ENCODE data around the gene MTRF1.
A peak's percentile ranks its signal among the peaks of the same experiment; 100 is the strongest.

The MTRF1 gene

GRCh38 chr13:41263261-41263971, at the start of gene MTRF1:
Gene MTRF1, minus strand, starts transcription at chr13:41263576. Its CDS starts 2,669 bp downstream, at chr13:41260907.
- peak; percentile 50 to 72 (median 57) for DNase-seq (ENCODE audit: low read depth in 2 of 3, low spot score in 2 of 3)

DNA sequence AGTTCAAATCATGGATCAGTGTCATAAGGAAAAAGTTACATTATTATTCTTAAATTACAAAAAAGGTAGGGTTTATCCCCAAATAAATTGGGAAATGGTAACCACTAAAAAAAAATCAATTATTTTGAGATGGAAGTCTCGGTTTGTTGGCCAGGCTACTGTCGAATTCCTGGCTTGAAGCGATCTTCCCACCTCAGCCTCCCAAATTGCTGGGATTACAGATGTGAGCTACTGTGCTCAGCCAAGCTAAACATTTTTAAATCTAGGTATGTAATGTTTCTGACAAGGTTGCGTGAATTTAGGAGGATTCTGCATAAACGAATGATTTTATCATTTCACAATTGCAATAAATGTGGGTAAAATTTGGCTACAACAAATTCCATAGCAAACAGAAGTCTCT, 49.7 kb upstream of the MTRF1 start:
- no peak for DNase-seq (ENCODE audit: low read depth in 2 of 3, low spot score in 2 of 3)

DNA sequence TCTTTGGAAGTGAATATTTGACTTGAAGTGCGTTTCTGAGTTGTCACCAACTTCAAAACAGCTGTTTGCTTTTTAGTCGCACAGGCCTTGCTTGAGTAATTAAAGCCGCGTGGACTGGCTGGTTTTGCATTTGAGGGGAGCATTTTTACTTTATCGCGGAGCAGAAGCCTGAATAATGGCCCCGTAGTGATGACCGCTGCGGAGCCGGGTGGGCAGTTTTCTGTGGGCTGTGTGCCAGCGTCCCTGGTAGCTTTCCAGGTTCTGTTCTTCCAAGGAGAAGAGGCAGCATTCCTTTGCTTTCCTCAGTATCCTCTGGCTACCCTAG, 48.8 kb upstream of the MTRF1 start:
- DNase-seq (ENCODE audit: low read depth in 2 of 3, low spot score in 2 of 3) = no peak

- DNase-seq (ENCODE audit: low read depth in 2 of 3, low spot score in 2 of 3) = peak; percentile 24 to 40 (median 27)
Observed at GRCh38 chr13:41311406-41312175, 48.2 kb upstream of the MTRF1 start.

DNA sequence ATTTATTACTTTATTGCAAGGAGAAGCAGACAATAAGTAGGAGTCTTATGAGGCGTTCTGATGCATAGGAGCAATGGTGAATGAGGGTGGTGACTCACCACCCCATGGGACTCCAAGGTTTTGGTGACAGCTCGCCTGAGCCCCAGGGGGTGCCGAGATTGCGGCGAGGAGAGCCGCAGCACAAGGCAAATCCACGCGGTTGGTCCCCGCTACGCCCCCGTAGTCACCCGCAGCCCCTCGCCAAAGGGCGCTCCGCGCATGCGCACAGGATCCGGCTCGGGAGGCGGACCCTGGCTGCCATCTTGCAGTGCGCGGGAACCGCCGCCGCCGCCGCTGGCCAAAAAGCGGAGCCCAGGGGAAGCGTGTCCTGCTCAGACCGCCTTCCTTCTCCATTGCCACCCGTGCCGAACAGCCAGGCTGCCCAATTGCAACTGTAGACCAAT, 47.6 kb upstream of the MTRF1 start, which contains the start of gene NAA16:
Gene NAA16, plus strand, starts transcription at position 305 of the 443 bp plus-strand sequence. CDS start 262 bp downstream, outside the sequence.
- DNase-seq (ENCODE audit: low read depth in 2 of 3, low spot score in 2 of 3) = peak; percentile 95 to 99 (median 96)

GRCh38 chr13:41307884-41308640, 44.7 kb upstream of the MTRF1 start:
- no peak for DNase-seq (ENCODE audit: low read depth in 2 of 3, low spot score in 2 of 3)

- DNase-seq (ENCODE audit: low read depth in 2 of 3, low spot score in 2 of 3) = no peak
Observed at GRCh38 chr13:41306271-41307145, 43.1 kb upstream of the MTRF1 start.

DNA sequence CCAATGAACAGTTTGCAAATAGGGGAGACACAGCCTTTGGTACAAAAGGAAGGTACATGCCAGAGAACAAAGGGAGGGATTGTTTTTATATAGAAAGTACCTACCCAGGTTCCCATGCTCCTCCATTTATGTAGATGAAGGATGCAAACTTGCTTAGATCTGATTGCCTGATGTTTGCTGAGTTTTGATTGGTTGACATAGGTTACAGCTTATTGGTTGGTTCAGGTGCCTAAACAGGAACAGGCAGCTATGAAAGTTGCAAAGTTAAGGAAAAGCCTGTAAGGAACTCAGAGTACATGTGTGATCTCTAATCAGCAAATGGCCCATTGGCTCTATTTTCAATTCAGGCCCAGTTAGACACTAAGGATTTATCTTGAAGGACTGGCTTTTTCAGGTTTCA, 41.2 kb upstream of the MTRF1 start:
- DNase-seq (ENCODE audit: low read depth in 2 of 3, low spot score in 2 of 3) = no peak

DNA sequence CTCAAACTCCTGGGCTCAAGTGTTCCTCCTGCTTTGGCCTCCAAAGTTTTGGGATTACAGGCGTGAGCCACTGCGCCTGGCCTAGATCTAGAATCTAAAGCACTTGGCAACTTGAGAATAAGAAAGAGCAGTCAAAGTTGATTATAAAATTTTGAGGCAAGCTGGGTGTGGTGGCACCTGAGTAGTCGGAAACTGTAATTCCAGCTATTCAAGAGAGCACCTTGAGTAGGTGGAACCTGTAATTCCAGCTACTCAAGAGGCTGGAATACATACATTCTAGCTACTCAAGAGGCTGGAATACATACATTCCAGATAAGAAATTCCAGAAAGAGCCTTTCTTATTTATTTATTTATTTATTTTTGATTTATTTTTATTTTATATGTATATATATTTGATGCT, 39.4 kb upstream of the MTRF1 start:
- no peak for DNase-seq (ENCODE audit: low read depth in 2 of 3, low spot score in 2 of 3)

- DNase-seq (ENCODE audit: low read depth in 2 of 3, low spot score in 2 of 3) = no peak
Observed at GRCh38 chr13:41299316-41300094, 36.1 kb upstream of the MTRF1 start.

GRCh38 chr13:41296879-41297646, 33.7 kb upstream of the MTRF1 start:
- no peak for DNase-seq (ENCODE audit: low read depth in 2 of 3, low spot score in 2 of 3)

DNA sequence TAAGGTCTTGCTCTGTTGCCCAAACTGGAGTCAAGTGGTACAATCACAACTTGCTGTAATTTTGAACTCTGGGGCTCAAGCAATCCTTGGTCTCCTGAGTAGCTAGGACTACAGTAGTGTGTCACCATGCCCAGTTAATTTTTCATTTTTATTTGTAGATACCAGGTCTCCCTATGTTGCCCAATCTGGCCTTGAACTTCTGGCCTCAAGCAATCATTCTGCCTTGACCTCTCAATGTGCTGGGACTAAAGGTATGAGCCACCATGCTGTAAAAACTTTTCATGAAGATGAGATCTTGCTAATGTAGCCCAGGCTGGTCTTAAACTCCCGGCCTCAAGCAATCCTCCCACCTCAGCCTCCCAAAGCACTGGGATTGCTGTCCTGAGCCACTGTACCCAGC, 32.6 kb upstream of the MTRF1 start:
- DNase-seq (ENCODE audit: low read depth in 2 of 3, low spot score in 2 of 3) = no peak

GRCh38 chr13:41294914-41295313, 31.5 kb upstream of the MTRF1 start:
- no peak for DNase-seq (ENCODE audit: low read depth in 2 of 3, low spot score in 2 of 3)

GRCh38 chr13:41293272-41293671, 29.9 kb upstream of the MTRF1 start:
- DNase-seq (ENCODE audit: low read depth in 2 of 3, low spot score in 2 of 3) = no peak

GRCh38 chr13:41291246-41291645, 27.9 kb upstream of the MTRF1 start:
- no peak for DNase-seq (ENCODE audit: low read depth in 2 of 3, low spot score in 2 of 3)

GRCh38 chr13:41289463-41289881, 26.1 kb upstream of the MTRF1 start:
- no peak for DNase-seq (ENCODE audit: low read depth in 2 of 3, low spot score in 2 of 3)

DNA sequence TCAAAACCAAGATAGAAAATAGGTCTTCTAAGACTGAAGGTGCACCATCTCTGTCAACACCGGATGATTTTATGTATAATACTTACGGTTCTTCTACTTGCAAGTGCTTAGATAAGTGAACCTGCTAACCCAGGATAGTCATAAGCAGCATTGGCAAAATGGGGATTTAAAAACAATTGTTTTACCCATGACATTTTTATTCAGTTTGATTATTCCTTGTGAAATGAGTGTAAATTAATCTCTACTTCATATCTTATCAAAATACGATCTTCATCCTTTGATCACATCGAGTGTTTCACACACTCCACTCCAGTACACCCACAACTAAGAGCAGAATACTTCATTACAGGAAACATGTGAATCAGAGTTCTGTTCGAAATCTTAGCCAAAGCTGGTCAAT, 23.0 kb upstream of the MTRF1 start:
- no peak for DNase-seq (ENCODE audit: low read depth in 2 of 3, low spot score in 2 of 3)

GRCh38 chr13:41284512-41285288, 21.3 kb upstream of the MTRF1 start:
- DNase-seq (ENCODE audit: low read depth in 2 of 3, low spot score in 2 of 3) = no peak

Data from activated CD8-positive, alpha-beta memory T cell treated with anti-CD3 and anti-CD28 coated beads for 48 hours (primary cell).